Kidney epithelial cell (primary cell): Measurements from ENCODE around the gene CUEDC2. TPM values are rescaled to one million over a fixed set of nuclear protein-coding genes. Genes with fewer than 3 reads are reported as not detected.
"Not testable (repeated sequence)": the region's sequence is repeated elsewhere in the genome, so short reads cannot be mapped to it uniquely, and the experiment has no call there.

Experiments used
- DNase-seq: peaks from one replicate; pipeline ENCODE4 v3.0.0-alpha.2; 2010; ENCODE audit warnings: low read depth
- H3K27me3 ChIP-seq: 2 replicates; pipeline ENCODE4 v1.6.0; 2011; ENCODE audit warnings: low read length; ENCODE audit not compliant: control insufficient read depth, insufficient read depth
- H3K36me3 ChIP-seq: 2 replicates; pipeline ENCODE4 v1.5.1; 2011; ENCODE audit warnings: low read length; ENCODE audit not compliant: control insufficient read depth, insufficient read depth
- H3K4me3 ChIP-seq: 2 replicates; pipeline ENCODE4 v1.5.1; 2011; ENCODE audit warnings: low read depth, mild to moderate bottlenecking, control low read depth, low read length
- CTCF ChIP-seq: IDR thresholded peaks from 2 replicates; pipeline ENCODE4 v1.5.1; 2011; ENCODE audit warnings: mild to moderate bottlenecking, moderate library complexity, low read length, control low read depth, inconsistent platforms; ENCODE audit not compliant: insufficient read depth, poor library complexity, severe bottlenecking
- total RNA-seq: library from RNA; depleted of rRNA; stranded (reverse); fragments of >200 nt; gene quantifications from 2 replicates; pipeline ENCODE4 v1.2.3, GENCODE V29; 2015

CUEDC2 gene
- total RNA-seq, 1 donor from 2014 or later, result 93.9 TPM

- Histone ChIP-seq H3K27me3 (no peaks in the 10 kb centered on the region), H3K36me3 (no peaks in the 10 kb centered on the region), H3K4me3 (no peak overlapping the region)
- TF ChIP-seq CTCF, result no peak
- no peak for DNase-seq
These were observed 26.3 kb upstream of the CUEDC2 start for GRCh38 chr10:102458656-102459055.

DNA sequence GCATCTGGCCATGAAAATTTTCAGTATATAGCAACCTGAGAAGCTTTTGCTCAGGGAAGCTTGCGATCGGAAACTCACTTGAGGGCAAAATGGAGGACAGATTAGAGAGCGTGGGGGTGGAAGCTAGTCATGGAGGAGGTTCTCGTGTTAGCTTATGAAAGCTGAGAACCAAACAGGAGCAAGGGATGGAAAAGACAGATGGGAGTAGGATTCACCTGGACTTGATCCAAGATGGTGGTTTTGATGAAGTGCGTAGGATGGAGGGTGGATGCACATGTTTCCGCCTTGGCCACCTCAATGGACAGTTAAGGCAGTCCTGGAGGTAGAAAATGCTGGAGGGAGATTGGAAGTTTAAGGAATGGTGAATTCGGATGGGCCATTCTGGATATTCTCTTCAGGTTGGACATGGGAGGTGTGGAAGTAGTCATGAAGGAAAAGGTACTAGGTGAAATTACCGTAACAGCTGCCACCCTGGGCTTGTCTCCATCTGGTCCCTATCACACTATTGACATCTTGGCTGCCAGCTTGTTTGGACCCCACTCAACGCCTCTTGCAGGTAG lies 25.3 kb upstream of the CUEDC2 start:
- no peak for TF ChIP-seq CTCF
- DNase-seq, result no peak

GRCh38 chr10:102455893-102456471 lies 23.6 kb upstream of the CUEDC2 start:
- Histone ChIP-seq H3K4me3 (no peak overlapping the region), H3K36me3 (peaks cover 1% of the 10 kb centered on the region), H3K27me3 (no peaks in the 10 kb centered on the region)
- peak; percentile 68 for DNase-seq
- no peak for TF ChIP-seq CTCF

More for the DNA sequence above, 25.3 kb upstream of the CUEDC2 start:
- Histone ChIP-seq H3K4me3 (no peak overlapping the region), H3K27me3 (no peaks in the 10 kb centered on the region), H3K36me3 (peaks cover under 1% of the 10 kb centered on the region)

DNA sequence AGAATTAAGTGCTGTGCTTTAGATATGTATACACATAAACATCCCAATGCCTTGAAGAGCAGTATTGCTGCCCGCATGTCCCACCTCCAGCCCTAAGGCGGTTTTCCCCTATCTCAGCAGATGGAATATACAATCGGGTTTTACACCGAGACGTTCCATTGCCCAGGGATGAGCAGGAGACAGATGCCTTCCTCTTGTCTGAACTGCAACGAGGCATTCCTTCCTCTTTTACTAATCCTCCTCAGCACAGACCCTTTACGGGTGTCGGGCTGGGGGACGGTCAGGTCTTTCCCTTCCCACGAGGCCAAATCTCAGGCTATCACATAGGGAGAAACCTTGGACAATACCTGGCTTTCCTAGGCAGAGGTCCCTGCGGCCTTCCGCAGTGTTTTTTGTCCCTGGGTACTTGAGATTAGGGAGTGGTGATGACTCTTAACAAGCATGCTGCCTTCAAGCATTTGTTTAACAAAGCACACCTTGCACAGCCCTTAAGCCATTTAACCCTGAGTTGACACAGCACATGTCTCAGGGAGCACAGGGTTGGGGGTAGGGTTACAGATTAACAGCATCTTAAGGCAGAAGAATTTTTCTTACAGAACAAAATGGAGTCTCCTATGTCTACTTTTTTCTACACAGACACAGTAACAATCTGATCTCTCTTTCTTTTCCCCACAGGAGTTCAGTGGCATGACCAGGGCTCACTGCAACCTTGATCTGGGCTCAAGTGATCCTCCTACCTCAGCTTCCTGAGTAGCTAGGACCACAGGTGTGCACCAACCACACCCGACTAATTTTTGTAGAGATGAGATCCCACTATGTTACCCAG lies 22.5 kb upstream of the CUEDC2 start:
- H3K27me3 ChIP-seq, DNase-seq, H3K4me3 ChIP-seq, H3K36me3 ChIP-seq: not testable (repeated sequence)

- TF ChIP-seq CTCF, result no peak
- no peaks in the 10 kb centered on the region for H3K27me3 ChIP-seq
- no peak for DNase-seq
- no peak overlapping the region for H3K4me3 ChIP-seq
- H3K36me3 ChIP-seq, result peaks cover 1% of the 10 kb centered on the region
These were observed 21.1 kb upstream of the CUEDC2 start for GRCh38 chr10:102453502-102453901.

DNA sequence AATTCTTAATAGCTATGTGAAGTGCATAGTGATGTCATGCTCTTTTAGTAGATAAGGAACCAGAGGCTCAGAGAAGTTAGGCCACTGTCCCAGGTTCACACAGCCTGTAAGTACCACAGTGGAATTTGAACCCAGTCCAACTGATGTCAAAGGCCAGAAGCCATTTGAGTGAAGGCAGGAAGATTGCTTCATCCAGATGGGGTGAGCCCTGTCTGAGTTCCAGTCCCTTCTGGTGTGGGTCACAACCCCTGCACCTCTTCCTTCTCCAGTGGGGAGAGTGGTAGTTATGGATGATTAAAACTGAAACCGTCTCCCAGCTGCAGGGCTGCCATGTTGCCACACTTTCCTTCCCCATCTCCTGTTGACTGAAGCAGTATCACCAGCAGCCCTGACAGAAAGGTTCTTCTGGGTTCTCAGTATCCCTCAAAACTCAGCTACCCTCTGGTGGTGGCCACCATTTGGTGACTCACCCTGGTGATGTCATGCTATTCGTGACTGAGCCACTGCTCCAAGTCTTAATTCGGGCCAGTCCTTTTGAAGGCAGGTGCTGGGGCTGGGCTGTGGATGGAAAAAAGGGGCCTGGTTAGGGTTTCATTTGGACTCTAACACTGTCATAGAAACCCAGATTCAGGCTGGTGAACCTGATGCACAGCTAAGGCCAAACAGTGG lies 20.4 kb upstream of the CUEDC2 start:
- no peak for DNase-seq
- TF ChIP-seq CTCF, result no peak
- H3K4me3 ChIP-seq, result no peak overlapping the region
- no peaks in the 10 kb centered on the region for H3K27me3 ChIP-seq
- peaks cover 1% of the 10 kb centered on the region for H3K36me3 ChIP-seq
